ENCODE measurements around the gene NAA38.
"Not testable (repeated sequence)": the region's sequence is repeated elsewhere in the genome, so short reads cannot be mapped to it uniquely, and the experiment has no call there.

The NAA38 gene

DNA sequence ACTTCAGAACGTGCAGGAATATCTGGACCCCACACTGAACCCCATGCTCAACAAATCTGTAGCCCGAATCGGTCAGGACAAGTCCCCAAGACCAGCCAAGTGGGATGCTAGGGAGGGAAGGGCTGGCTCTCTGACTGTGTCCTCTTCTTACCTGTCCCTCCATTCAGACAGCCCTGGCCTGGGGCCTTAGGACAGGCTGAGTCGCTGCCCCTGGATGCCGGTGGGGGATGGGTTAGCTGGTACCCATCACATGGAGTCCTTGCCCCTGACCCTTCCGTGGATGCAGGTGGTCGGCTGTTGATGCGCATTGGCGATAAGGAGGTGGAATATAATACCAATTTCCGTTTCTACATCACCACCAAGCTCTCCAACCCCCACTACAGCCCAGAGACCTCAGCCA lies 39.3 kb downstream of the NAA38 start:
- TF ChIP-seq, protein P1, sequence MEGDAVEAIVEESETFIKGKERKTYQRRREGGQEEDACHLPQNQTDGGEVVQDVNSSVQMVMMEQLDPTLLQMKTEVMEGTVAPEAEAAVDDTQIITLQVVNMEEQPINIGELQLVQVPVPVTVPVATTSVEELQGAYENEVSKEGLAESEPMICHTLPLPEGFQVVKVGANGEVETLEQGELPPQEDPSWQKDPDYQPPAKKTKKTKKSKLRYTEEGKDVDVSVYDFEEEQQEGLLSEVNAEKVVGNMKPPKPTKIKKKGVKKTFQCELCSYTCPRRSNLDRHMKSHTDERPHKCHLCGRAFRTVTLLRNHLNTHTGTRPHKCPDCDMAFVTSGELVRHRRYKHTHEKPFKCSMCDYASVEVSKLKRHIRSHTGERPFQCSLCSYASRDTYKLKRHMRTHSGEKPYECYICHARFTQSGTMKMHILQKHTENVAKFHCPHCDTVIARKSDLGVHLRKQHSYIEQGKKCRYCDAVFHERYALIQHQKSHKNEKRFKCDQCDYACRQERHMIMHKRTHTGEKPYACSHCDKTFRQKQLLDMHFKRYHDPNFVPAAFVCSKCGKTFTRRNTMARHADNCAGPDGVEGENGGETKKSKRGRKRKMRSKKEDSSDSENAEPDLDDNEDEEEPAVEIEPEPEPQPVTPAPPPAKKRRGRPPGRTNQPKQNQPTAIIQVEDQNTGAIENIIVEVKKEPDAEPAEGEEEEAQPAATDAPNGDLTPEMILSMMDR (IDR thresholded peaks at IDR 0.05; ENCODE audit: insufficient read depth, missing control alignments): no peak
- FAIRE-seq (no peak), DNase-seq (ENCODE audit: insufficient read length, low spot score) (no peak)

GRCh38 chr17:7817643-7817964 lies 39.8 kb downstream of the NAA38 start:
- DNase-seq (ENCODE audit: insufficient read length, low spot score): no peak
- TF ChIP-seq, protein P1 (IDR thresholded peaks at IDR 0.05; ENCODE audit: insufficient read depth, missing control alignments): no peak
- no peak for FAIRE-seq

- FAIRE-seq (no peak), DNase-seq (ENCODE audit: insufficient read length, low spot score) (no peak)
- TF ChIP-seq, protein P1 (IDR thresholded peaks at IDR 0.05; ENCODE audit: insufficient read depth, missing control alignments): no peak
Measured at GRCh38 chr17:7816926-7817642, 40.3 kb downstream of the NAA38 start.

DNA sequence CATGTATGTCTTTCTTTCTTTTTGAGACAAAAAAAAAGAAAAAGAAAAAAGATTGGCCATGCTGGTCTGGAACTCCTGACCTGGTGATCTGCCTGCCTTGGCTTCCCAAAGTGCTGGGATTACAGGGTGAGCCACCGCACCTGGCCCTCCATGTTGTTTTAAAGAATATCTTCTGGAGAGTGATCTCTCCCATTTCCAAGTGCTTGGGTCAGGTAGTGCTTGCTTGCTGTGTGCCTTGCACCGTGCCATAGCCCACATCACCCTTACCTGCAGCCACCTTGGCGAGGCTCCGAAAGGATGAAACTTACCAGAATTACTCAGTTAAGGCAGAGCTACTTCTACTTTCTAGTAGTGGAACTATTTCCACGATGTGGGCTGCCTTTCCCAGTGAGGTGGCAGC lies 42.4 kb downstream of the NAA38 start:
- DNase-seq (ENCODE audit: insufficient read length, low spot score): no peak
- FAIRE-seq: no peak
- TF ChIP-seq, protein P1 (IDR thresholded peaks at IDR 0.05; ENCODE audit: insufficient read depth, missing control alignments): no peak

- DNase-seq (ENCODE audit: insufficient read length, low spot score) (no peak), FAIRE-seq (no peak)
- TF ChIP-seq, protein P1 (IDR thresholded peaks at IDR 0.05; ENCODE audit: insufficient read depth, missing control alignments): no peak
Measured at GRCh38 chr17:7811251-7811650, 46.1 kb downstream of the NAA38 start.

DNA sequence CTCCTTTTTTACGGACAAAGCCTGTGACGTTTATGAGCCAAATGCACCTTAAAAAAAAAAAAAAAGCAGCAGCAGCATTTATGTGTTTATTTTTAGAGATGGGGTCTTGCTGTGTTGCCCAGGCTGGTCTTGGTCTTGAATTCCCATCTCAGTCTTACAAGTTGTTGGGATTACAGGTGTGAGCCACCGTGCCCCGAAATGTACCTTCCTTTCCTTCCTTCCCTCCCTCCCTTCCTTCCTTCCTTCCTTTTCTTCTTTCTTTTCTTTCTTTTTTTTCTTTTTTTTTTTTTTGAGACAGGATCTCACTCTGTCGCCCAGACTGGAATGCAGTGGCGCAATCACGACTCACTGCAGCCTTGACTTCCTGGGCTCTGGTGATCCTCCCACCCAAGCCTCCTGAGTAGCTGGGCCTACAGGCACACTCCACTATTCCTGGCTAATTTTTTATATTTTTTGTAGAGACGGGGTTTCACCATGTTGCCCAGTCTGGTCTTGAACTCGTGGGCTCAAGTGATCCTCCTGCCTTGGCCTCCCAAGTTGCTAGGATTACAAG lies 47.5 kb downstream of the NAA38 start:
- DNase-seq (ENCODE audit: insufficient read length, low spot score); FAIRE-seq: not testable (repeated sequence)

DNA sequence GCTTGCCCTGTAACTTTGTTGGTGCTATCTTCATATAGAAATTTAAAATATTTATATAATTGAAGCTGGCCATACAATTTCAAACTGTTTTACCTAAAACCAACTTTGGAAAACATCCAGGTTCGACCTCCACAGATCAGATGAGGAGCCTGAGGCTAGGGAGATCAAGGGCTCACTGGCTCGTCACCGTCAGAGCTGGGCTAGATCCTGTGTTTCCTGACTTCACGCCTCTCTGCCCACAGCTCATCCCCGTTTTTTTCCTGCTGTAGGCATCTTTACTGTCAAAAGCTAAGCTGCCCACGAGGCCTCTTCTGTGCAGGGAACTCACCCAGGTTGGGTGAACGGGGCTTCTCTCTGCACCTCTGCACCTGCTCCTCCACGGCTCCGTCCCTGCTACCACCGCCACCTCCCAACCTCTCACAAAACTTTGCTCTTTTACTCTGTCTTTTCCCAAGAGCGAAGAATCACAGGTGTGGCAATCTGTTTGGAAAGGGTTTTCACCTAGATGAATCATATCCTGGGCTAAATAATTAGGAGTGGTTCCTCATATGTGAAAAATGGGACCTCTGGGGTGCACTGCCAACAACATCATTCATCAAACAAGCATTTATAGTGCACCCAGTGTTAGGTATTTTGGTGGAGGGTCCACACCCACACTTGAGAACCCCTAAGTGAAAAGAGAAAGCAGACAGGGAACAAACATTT lies 48.1 kb downstream of the NAA38 start:
- DNase-seq (ENCODE audit: insufficient read length, low spot score): no peak
- FAIRE-seq: no peak
- TF ChIP-seq, protein P1 (IDR thresholded peaks at IDR 0.05; ENCODE audit: insufficient read depth, missing control alignments): no peak

Measured in D721Med (cell line).